ENCODE data around the gene HAUS6. TPM values are rescaled to one million over a fixed set of nuclear protein-coding genes. Genes with fewer than 3 reads are reported as not detected.
"Not testable (repeated sequence)": the region's sequence is repeated elsewhere in the genome, so short reads cannot be mapped to it uniquely, and the experiment has no call there.

HAUS6 gene
- total RNA-seq, 1 donor from 2014 or later: 15.3 TPM

GRCh38 chr9:19023078-19023477 is 79.6 kb downstream of the HAUS6 start:
- ChIA-PET CTCF (no interaction called here), POLR2A (no interaction called here)
- Mint-ChIP-seq H3K27me3 (peaks cover 3% of the 10 kb centered on the region), H3K9me3 (no peaks in the 10 kb centered on the region), H3K36me3 (ENCODE audit: low read depth) (no peaks in the 10 kb centered on the region), H3K27ac (no peak overlapping the region), H3K4me3 (no peak overlapping the region), H3K4me1 (no peaks in the 10 kb centered on the region)
- ATAC-seq (ENCODE audit: low read depth) (no peak), DNase-seq (no peak)
- intact Hi-C loops (cut with micrococcal nuclease): no loop called here
- no peak for TF ChIP-seq CTCF (IDR thresholded peaks at IDR 0.05)

GRCh38 chr9:19022206-19022605 is 80.5 kb downstream of the HAUS6 start:
- intact Hi-C loops (cut with micrococcal nuclease): no loop called here
- Mint-ChIP-seq H3K4me1 (no peaks in the 10 kb centered on the region), H3K27ac (no peak overlapping the region), H3K9me3 (no peaks in the 10 kb centered on the region), H3K36me3 (ENCODE audit: low read depth) (no peaks in the 10 kb centered on the region), H3K4me3 (no peak overlapping the region), H3K27me3 (peaks cover 3% of the 10 kb centered on the region)
- DNase-seq (no peak), ATAC-seq (ENCODE audit: low read depth) (no peak)
- ChIA-PET CTCF (no interaction called here), POLR2A (no interaction called here)
- TF ChIP-seq CTCF (IDR thresholded peaks at IDR 0.05): no peak

- H3K4me3 Mint-ChIP-seq; H3K27ac Mint-ChIP-seq; intact Hi-C loops (cut with micrococcal nuclease); H3K9me3 Mint-ChIP-seq; H3K27me3 Mint-ChIP-seq; DNase-seq; H3K4me1 Mint-ChIP-seq; POLR2A ChIA-PET; CTCF ChIA-PET; ATAC-seq (ENCODE audit: low read depth); H3K36me3 Mint-ChIP-seq (ENCODE audit: low read depth): not testable (repeated sequence)
These were observed 81.1 kb downstream of the HAUS6 start for GRCh38 chr9:19021649-19022048.

- H3K27ac Mint-ChIP-seq: no peak overlapping the region
- H3K9me3 Mint-ChIP-seq: no peaks in the 10 kb centered on the region
- no peak overlapping the region for H3K4me3 Mint-ChIP-seq
- ATAC-seq (ENCODE audit: low read depth): no peak
- intact Hi-C loops (cut with micrococcal nuclease): no loop called here
- no peak for DNase-seq
- TF ChIP-seq CTCF (IDR thresholded peaks at IDR 0.05): no peak
- CTCF ChIA-PET: interaction anchor here (1.0 kb wide), 1 partner anchor 8 kb away, joined by 3 read pairs; no protein-coding TSS in a partner anchor
- H3K27me3 Mint-ChIP-seq: peaks cover 3% of the 10 kb centered on the region
- H3K36me3 Mint-ChIP-seq (ENCODE audit: low read depth): no peaks in the 10 kb centered on the region
- no peaks in the 10 kb centered on the region for H3K4me1 Mint-ChIP-seq
- POLR2A ChIA-PET: no interaction called here
These were observed 81.7 kb downstream of the HAUS6 start for GRCh38 chr9:19020886-19021455.

GRCh38 chr9:19018201-19018600 is 84.5 kb downstream of the HAUS6 start:
- POLR2A ChIA-PET: no interaction called here

More at GRCh38 chr9:19018201-19018600, 84.5 kb downstream of the HAUS6 start:
- Mint-ChIP-seq H3K27ac (no peak overlapping the region), H3K9me3 (no peaks in the 10 kb centered on the region), H3K4me3 (no peak overlapping the region), H3K36me3 (ENCODE audit: low read depth) (no peaks in the 10 kb centered on the region), H3K27me3 (peaks cover 2% of the 10 kb centered on the region), H3K4me1 (no peaks in the 10 kb centered on the region)
- DNase-seq (no peak), ATAC-seq (ENCODE audit: low read depth) (no peak)
- no peak for TF ChIP-seq CTCF (IDR thresholded peaks at IDR 0.05)
- CTCF ChIA-PET: no interaction called here
- intact Hi-C loops (cut with micrococcal nuclease): no loop called here
